Neuron (in vitro differentiated cells): ENCODE data around the gene VEGFD.

Experiments
- H2AFZ ChIP-seq: one replicate; pipeline ENCODE4 v1.6.1; 2013; ENCODE audit warnings: low read depth, mild to moderate bottlenecking, inconsistent platforms, low read length, moderate library complexity
- H3K27me3 ChIP-seq: one replicate; pipeline ENCODE4 v1.6.1; 2013; ENCODE audit warnings: low read length; ENCODE audit not compliant: insufficient read depth
- H3K36me3 ChIP-seq: one replicate; pipeline ENCODE4 v1.6.1; 2013; ENCODE audit warnings: low read length; ENCODE audit not compliant: insufficient read depth
- H3K4me1 ChIP-seq: one replicate; pipeline ENCODE4 v1.6.1; 2013; ENCODE audit warnings: low read length; ENCODE audit not compliant: insufficient read depth
- H3K4me3 ChIP-seq: 2 replicates; pipeline ENCODE4 v1.5.1; 2013; ENCODE audit warnings: mild to moderate bottlenecking, low read length, moderate library complexity
- H3K9me3 ChIP-seq: one replicate; pipeline ENCODE4 v1.6.1; 2013; ENCODE audit warnings: low read length

The VEGFD gene

GRCh38 chrX:15384304-15384703 lies at the start of gene VEGFD:
TSS of gene VEGFD (minus strand) at chrX:15384413. CDS start at chrX:15383946, 467 bp downstream.
- Histone ChIP-seq H3K4me1 (peaks cover 2% of the 10 kb centered on the region), H2AFZ (no peak within 1 kb of the TSS), H3K36me3 (no peaks in the 10 kb centered on the region), H3K27me3 (no peaks in the 10 kb centered on the region), H3K4me3 (no peak within 1 kb of the TSS), H3K9me3 (no peaks in the 10 kb centered on the region)

GRCh38 chrX:15430584-15430983 lies 46.4 kb upstream of the VEGFD start:
- H2AFZ ChIP-seq, result no peak overlapping the region
- H3K9me3 ChIP-seq, result no peaks in the 10 kb centered on the region
- H3K4me3 ChIP-seq, result no peak overlapping the region
- H3K27me3 ChIP-seq, result no peaks in the 10 kb centered on the region
- no peaks in the 10 kb centered on the region for H3K4me1 ChIP-seq
- no peaks in the 10 kb centered on the region for H3K36me3 ChIP-seq

GRCh38 chrX:15430076-15430475 lies 45.9 kb upstream of the VEGFD start:
- H3K9me3 ChIP-seq, result no peaks in the 10 kb centered on the region
- no peaks in the 10 kb centered on the region for H3K36me3 ChIP-seq
- no peaks in the 10 kb centered on the region for H3K27me3 ChIP-seq
- no peaks in the 10 kb centered on the region for H3K4me1 ChIP-seq
- H3K4me3 ChIP-seq, result no peak overlapping the region
- no peak overlapping the region for H2AFZ ChIP-seq

GRCh38 chrX:15425024-15425423 lies 40.8 kb upstream of the VEGFD start:
- Histone ChIP-seq H2AFZ (no peak overlapping the region), H3K9me3 (no peaks in the 10 kb centered on the region), H3K4me1 (no peaks in the 10 kb centered on the region), H3K4me3 (no peak overlapping the region), H3K27me3 (no peaks in the 10 kb centered on the region), H3K36me3 (no peaks in the 10 kb centered on the region)

- no peaks in the 10 kb centered on the region for H3K27me3 ChIP-seq
- H3K4me1 ChIP-seq, result peaks cover under 1% of the 10 kb centered on the region
- no peak overlapping the region for H2AFZ ChIP-seq
- no peaks in the 10 kb centered on the region for H3K36me3 ChIP-seq
- H3K4me3 ChIP-seq, result no peak overlapping the region
- peaks cover 3% of the 10 kb centered on the region for H3K9me3 ChIP-seq
Measured at GRCh38 chrX:15418707-15419181, 34.5 kb upstream of the VEGFD start.

GRCh38 chrX:15418041-15418706 lies 34.0 kb upstream of the VEGFD start:
- no peaks in the 10 kb centered on the region for H3K36me3 ChIP-seq
- H3K9me3 ChIP-seq, result peaks cover 3% of the 10 kb centered on the region
- no peaks in the 10 kb centered on the region for H3K27me3 ChIP-seq
- no peak overlapping the region for H3K4me3 ChIP-seq
- peaks cover 6% of the 10 kb centered on the region for H3K4me1 ChIP-seq
- no peak overlapping the region for H2AFZ ChIP-seq

- H3K9me3 ChIP-seq, result peaks cover 3% of the 10 kb centered on the region
- H2AFZ ChIP-seq, result no peak overlapping the region
- H3K4me1 ChIP-seq, result peaks cover 17% of the 10 kb centered on the region
- no peak overlapping the region for H3K4me3 ChIP-seq
- no peaks in the 10 kb centered on the region for H3K36me3 ChIP-seq
- H3K27me3 ChIP-seq, result no peaks in the 10 kb centered on the region
Measured at GRCh38 chrX:15416133-15416993, 32.1 kb upstream of the VEGFD start.

GRCh38 chrX:15413101-15413500 lies 28.9 kb upstream of the VEGFD start:
- H3K9me3 ChIP-seq, result peaks cover 3% of the 10 kb centered on the region
- H2AFZ ChIP-seq, result no peak overlapping the region
- peaks cover 20% of the 10 kb centered on the region for H3K4me1 ChIP-seq
- no peak overlapping the region for H3K4me3 ChIP-seq
- H3K36me3 ChIP-seq, result no peaks in the 10 kb centered on the region
- H3K27me3 ChIP-seq, result no peaks in the 10 kb centered on the region

- Histone ChIP-seq H3K9me3 (no peaks in the 10 kb centered on the region), H3K27me3 (no peaks in the 10 kb centered on the region), H2AFZ (no peak overlapping the region), H3K4me1 (peaks cover 20% of the 10 kb centered on the region), H3K4me3 (no peak overlapping the region), H3K36me3 (no peaks in the 10 kb centered on the region)
Measured at GRCh38 chrX:15410947-15411346, 26.7 kb upstream of the VEGFD start.

GRCh38 chrX:15410430-15410829 lies 26.2 kb upstream of the VEGFD start:
- no peaks in the 10 kb centered on the region for H3K27me3 ChIP-seq
- H2AFZ ChIP-seq, result no peak overlapping the region
- no peak overlapping the region for H3K4me3 ChIP-seq
- H3K36me3 ChIP-seq, result no peaks in the 10 kb centered on the region
- H3K9me3 ChIP-seq, result no peaks in the 10 kb centered on the region
- peaks cover 20% of the 10 kb centered on the region for H3K4me1 ChIP-seq

- Histone ChIP-seq H3K27me3 (no peaks in the 10 kb centered on the region), H3K9me3 (no peaks in the 10 kb centered on the region), H2AFZ (no peak overlapping the region), H3K4me3 (no peak overlapping the region), H3K36me3 (no peaks in the 10 kb centered on the region), H3K4me1 (peaks cover 5% of the 10 kb centered on the region)
Measured at GRCh38 chrX:15405846-15406245, 21.6 kb upstream of the VEGFD start.

- Histone ChIP-seq H3K27me3 (no peaks in the 10 kb centered on the region), H2AFZ (no peak overlapping the region), H3K36me3 (no peaks in the 10 kb centered on the region), H3K4me3 (no peak overlapping the region), H3K4me1 (peaks cover 3% of the 10 kb centered on the region), H3K9me3 (no peaks in the 10 kb centered on the region)
Measured at GRCh38 chrX:15404401-15405096, 20.3 kb upstream of the VEGFD start.

GRCh38 chrX:15401378-15401777 lies 17.2 kb upstream of the VEGFD start:
- peaks cover 3% of the 10 kb centered on the region for H3K4me1 ChIP-seq
- H3K4me3 ChIP-seq, result no peak overlapping the region
- no peaks in the 10 kb centered on the region for H3K27me3 ChIP-seq
- H3K36me3 ChIP-seq, result no peaks in the 10 kb centered on the region
- H2AFZ ChIP-seq, result no peak overlapping the region
- no peaks in the 10 kb centered on the region for H3K9me3 ChIP-seq
